Ishikawa (cell line): ENCODE measurements around the gene SLC24A3.

Experiments
- CEBPB ChIP-seq: IDR thresholded peaks from 2 replicates; pipeline ENCODE4 v1.6.1; 2012
- CREB1 ChIP-seq: IDR thresholded peaks from 2 replicates; pipeline ENCODE4 v1.6.1; 2012; ENCODE audit warnings: low read depth
- EGR1 ChIP-seq: IDR thresholded peaks from 2 replicates; pipeline ENCODE4 v1.6.1; 2012
- EP300 ChIP-seq: IDR thresholded peaks from 2 replicates; pipeline ENCODE4 v1.6.1; 2012; ENCODE audit warnings: borderline replicate concordance
- FOXM1 ChIP-seq: IDR thresholded peaks from 2 replicates; pipeline ENCODE4 v1.6.1; 2012; ENCODE audit warnings: low read depth, borderline replicate concordance
- NFIC ChIP-seq: IDR thresholded peaks from 2 replicates; pipeline ENCODE4 v1.6.1; 2012
- RAD21 ChIP-seq: IDR thresholded peaks from 2 replicates; pipeline ENCODE4 v1.6.1; 2012; ENCODE audit warnings: low read depth
- TAF1 ChIP-seq: IDR thresholded peaks from 2 replicates; pipeline ENCODE4 v1.6.1; 2012; ENCODE audit warnings: low read depth, mild to moderate bottlenecking
- TEAD4 ChIP-seq: IDR thresholded peaks from 2 replicates; pipeline ENCODE4 v1.6.1; 2012
- YY1 ChIP-seq: IDR thresholded peaks from 2 replicates; pipeline ENCODE4 v1.6.1; 2012; ENCODE audit warnings: low read depth
- ZBTB7A ChIP-seq: IDR thresholded peaks from 2 replicates; pipeline ENCODE4 v1.6.1; 2012; ENCODE audit warnings: low read depth
- TF ChIP-seq, protein P1 (sequence below): IDR thresholded peaks from 2 replicates; pipeline ENCODE4 v1.6.1; 2012; ENCODE audit warnings: low read depth, mild to moderate bottlenecking
- TF ChIP-seq, protein P2 (sequence below): IDR thresholded peaks from 2 replicates; pipeline ENCODE4 v1.6.1; 2012

Gene SLC24A3

DNA sequence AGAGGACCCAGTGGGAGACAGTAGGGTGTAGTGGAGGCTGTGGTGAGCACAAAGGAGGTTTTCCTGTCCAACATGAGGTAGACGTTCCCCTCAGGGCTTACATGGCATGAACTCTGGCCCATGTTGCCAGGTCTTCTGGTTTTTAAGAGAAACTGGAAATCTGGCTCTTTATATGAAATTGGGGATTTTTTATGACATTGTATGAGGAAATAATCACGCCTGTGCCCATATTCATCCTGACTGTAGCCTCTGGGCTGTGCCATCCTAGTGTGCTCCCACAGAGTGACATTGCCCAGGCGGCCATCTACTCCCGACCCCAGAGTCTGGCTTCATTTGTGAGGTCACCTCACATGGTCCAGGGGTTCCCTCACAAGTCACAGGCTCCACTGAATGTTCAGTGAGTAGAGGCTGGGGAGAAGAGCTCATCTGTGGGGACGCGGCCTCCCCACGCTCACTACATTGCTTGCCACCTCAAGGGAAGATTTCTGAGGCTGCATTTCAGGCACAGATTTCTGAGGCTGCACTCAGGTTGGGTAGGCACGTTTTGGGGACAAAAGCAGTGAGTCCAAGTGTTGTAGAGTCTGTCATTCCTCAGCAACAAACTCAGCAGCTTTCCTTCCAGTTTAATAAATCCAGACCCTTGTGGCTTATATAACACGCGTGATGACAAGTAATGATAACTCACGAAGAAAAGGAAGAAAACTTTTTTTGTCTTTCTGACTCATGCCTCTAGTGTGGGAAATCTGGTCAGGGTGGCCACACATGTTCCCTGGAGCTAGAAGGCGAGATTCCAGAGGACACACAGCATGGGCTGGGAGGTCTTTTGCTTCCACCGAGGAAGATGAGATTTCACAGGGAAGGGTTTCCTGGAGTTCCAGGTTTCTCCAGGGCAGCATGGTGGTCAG lies 41.7 kb downstream of the SLC24A3 start:
- TF ChIP-seq EP300 (no peak), YY1 (no peak), TEAD4 (no peak)
- TF ChIP-seq, protein P1, sequence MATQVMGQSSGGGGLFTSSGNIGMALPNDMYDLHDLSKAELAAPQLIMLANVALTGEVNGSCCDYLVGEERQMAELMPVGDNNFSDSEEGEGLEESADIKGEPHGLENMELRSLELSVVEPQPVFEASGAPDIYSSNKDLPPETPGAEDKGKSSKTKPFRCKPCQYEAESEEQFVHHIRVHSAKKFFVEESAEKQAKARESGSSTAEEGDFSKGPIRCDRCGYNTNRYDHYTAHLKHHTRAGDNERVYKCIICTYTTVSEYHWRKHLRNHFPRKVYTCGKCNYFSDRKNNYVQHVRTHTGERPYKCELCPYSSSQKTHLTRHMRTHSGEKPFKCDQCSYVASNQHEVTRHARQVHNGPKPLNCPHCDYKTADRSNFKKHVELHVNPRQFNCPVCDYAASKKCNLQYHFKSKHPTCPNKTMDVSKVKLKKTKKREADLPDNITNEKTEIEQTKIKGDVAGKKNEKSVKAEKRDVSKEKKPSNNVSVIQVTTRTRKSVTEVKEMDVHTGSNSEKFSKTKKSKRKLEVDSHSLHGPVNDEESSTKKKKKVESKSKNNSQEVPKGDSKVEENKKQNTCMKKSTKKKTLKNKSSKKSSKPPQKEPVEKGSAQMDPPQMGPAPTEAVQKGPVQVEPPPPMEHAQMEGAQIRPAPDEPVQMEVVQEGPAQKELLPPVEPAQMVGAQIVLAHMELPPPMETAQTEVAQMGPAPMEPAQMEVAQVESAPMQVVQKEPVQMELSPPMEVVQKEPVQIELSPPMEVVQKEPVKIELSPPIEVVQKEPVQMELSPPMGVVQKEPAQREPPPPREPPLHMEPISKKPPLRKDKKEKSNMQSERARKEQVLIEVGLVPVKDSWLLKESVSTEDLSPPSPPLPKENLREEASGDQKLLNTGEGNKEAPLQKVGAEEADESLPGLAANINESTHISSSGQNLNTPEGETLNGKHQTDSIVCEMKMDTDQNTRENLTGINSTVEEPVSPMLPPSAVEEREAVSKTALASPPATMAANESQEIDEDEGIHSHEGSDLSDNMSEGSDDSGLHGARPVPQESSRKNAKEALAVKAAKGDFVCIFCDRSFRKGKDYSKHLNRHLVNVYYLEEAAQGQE: no peak

DNA sequence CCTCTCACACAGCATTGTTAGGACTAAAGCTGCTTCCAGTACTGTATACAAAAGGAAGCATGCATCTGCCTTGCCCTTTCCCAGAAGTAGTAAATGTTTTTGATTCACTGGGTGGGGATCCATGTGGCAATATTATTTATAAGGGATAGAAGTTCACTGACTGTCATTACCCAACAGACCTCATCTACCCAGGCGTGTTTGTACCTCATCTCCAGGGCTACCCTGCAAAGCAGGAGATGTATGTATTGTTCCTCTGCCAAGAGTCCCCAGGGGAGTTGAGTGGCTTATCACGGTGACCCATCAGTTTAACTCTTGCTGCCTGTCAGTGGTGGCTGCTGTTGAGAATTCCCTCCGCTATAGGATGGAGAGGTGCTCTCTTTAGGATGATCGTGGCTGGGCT lies 42.5 kb downstream of the SLC24A3 start:
- no peak for TF ChIP-seq CEBPB
- TF ChIP-seq, protein P2, sequence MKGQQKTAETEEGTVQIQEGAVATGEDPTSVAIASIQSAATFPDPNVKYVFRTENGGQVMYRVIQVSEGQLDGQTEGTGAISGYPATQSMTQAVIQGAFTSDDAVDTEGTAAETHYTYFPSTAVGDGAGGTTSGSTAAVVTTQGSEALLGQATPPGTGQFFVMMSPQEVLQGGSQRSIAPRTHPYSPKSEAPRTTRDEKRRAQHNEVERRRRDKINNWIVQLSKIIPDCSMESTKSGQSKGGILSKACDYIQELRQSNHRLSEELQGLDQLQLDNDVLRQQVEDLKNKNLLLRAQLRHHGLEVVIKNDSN: no peak
- TF ChIP-seq NFIC: no peak
- TF ChIP-seq, protein P1: no peak
- no peak for TF ChIP-seq EP300
- no peak for TF ChIP-seq FOXM1

DNA sequence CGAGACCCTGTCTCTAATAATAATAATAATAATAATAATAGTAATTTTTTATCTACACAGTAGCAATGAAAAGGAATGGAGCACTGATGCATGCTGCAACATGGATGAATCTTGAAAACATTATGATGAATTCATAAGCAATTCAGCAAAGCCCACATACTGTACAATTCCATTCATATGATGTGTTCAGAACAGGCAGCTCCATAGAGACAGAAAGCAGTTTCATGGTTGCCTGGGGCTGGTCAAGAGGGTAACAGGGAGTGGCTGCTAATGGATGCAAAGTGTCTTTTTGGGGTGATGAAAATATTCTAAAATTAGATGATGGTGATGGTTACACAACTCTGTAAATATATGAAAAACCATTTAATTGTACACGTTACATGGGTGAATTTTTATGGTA lies 43.6 kb downstream of the SLC24A3 start:
- TF ChIP-seq CEBPB (no peak), TAF1 (no peak), ZBTB7A (no peak)

DNA sequence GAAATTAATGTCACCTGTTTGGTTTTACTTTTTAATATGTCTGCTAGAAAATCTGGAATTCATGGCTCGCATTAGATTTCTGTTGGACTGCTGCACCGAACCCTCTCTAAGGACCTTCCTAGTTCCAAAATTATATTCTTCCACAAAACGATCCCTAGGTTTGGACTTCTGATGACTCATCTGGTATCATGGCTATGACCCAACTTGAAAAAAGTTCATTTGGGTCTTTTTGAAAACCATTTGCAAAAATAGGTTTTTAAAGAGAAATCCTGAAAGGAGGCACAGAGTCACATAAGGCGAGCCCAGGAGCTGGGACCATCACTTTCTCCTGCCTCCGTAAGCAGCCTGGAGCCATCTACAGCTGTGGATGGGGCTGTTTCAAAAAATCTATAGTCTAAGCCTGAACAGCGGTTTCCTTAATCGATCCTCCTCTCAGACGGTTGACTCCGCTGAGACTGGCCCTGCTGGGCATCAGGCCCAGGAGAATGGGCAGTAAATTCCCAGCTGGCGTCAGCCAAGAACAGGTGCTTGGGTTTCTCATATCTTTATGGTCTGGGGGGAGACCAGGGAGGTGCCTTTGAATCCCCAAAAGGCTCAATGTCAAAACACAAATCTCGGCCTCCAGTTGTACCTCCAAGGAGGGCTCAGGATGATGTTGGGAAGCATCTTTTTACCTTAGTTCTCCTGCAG lies 44.6 kb downstream of the SLC24A3 start:
- TF ChIP-seq CEBPB: no peak
- no peak for TF ChIP-seq TAF1
- TF ChIP-seq EGR1: no peak
- no peak for TF ChIP-seq NFIC
- TF ChIP-seq ZBTB7A: no peak
- no peak for TF ChIP-seq YY1
- TF ChIP-seq, protein P2: no peak
- TF ChIP-seq RAD21: no peak
- no peak for TF ChIP-seq CREB1
- no peak for TF ChIP-seq TEAD4
- TF ChIP-seq, protein P1: no peak
- no peak for TF ChIP-seq FOXM1

DNA sequence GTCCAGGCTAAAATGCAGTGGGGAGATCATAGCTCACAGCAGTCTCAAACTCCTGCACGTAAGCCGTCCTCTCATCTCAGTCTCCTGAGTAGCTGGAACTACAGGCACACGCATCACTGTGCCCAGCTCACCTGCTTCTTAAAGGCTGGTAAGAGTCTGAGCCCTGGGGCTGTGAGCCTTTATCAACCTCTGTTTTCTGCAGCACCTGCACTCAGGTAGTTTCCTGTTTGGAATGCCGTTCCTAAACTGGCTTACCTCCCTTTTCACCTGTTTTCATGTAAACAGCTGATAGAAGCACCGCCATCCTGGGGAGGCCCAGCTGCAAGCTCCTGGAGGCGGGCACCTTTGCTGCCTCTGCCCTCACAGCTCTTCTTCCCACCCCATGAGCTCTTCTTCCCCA lies 45.4 kb downstream of the SLC24A3 start:
- TF ChIP-seq EP300: no peak
- TF ChIP-seq ZBTB7A: no peak
- TF ChIP-seq EGR1: no peak
- no peak for TF ChIP-seq NFIC
- no peak for TF ChIP-seq CEBPB
- TF ChIP-seq FOXM1: no peak
- TF ChIP-seq YY1: no peak
